Liver (tissue), 3 donors: Measurements from ENCODE around the gene PELI2.

ENCODE experiments used
- GABPA ChIP-seq, 2 donors: IDR thresholded peaks in 1 of 2; conservative IDR thresholded peaks in 1 of 2; 2 replicates each; pipeline ENCODE4 v1.6.1; 2016; ENCODE audit warnings: antibody characterized with exemption in 2 of 2, mild to moderate bottlenecking in 1 of 2, moderate library complexity in 1 of 2
- SP1 ChIP-seq: IDR thresholded peaks from 2 replicates; pipeline ENCODE4 v1.6.1; 2018; ENCODE audit warnings: antibody characterized with exemption, mild to moderate bottlenecking
- TAF1 ChIP-seq: conservative IDR thresholded peaks from 2 replicates; pipeline ENCODE4 v1.6.1; 2016; ENCODE audit warnings: antibody characterized with exemption, mild to moderate bottlenecking
- TF ChIP-seq, protein P1 (sequence below): fragments of 150-350 bp; IDR thresholded peaks from 2 replicates; pipeline ENCODE4 v1.5.1; 2017; ENCODE audit warnings: improper control_type of control experiment, low read depth, low read length; ENCODE audit not compliant: missing input control
- TF ChIP-seq, protein P2 (sequence below): IDR thresholded peaks from 2 replicates; pipeline ENCODE4 v1.6.1; 2016; ENCODE audit warnings: antibody characterized with exemption
- TF ChIP-seq, protein P3 (sequence below): IDR thresholded peaks from 2 replicates; pipeline ENCODE4 v1.6.1; 2016; ENCODE audit warnings: antibody characterized with exemption, mild to moderate bottlenecking
- TF ChIP-seq, protein P4 (sequence below): IDR thresholded peaks from 2 replicates; pipeline ENCODE4 v1.6.1; 2016; ENCODE audit warnings: antibody characterized with exemption
- donor health status: healthy.
- donor health status: healthy.

DNA sequence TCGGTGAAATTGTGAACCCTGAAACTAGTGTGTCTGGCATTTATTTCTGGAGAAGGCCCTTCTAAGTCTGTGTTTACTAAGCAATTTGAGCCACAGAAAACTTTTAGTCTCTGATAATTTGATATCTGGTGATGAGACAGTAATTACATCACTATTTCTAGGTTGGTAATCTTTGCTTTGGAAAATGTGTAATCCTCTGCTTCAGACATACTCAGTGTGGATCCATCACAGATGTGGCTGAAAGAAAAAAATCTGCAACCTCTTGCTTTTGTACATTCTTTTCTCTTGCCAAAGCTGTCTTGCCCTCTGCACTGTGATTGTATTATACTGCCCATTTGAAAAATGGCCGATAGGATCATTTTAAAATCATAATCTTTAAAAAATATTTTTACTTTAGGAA is 78.1 kb downstream of the PELI2 start:
- TF ChIP-seq, protein P1, sequence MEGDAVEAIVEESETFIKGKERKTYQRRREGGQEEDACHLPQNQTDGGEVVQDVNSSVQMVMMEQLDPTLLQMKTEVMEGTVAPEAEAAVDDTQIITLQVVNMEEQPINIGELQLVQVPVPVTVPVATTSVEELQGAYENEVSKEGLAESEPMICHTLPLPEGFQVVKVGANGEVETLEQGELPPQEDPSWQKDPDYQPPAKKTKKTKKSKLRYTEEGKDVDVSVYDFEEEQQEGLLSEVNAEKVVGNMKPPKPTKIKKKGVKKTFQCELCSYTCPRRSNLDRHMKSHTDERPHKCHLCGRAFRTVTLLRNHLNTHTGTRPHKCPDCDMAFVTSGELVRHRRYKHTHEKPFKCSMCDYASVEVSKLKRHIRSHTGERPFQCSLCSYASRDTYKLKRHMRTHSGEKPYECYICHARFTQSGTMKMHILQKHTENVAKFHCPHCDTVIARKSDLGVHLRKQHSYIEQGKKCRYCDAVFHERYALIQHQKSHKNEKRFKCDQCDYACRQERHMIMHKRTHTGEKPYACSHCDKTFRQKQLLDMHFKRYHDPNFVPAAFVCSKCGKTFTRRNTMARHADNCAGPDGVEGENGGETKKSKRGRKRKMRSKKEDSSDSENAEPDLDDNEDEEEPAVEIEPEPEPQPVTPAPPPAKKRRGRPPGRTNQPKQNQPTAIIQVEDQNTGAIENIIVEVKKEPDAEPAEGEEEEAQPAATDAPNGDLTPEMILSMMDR: no peak
- TF ChIP-seq SP1 (no peak), GABPA (IDR thresholded peaks at IDR 0.05 in 1 of 2, conservative IDR thresholded peaks at IDR 0.05 in 1 of 2) (no peak), TAF1 (no peak)
- TF ChIP-seq, protein P2, sequence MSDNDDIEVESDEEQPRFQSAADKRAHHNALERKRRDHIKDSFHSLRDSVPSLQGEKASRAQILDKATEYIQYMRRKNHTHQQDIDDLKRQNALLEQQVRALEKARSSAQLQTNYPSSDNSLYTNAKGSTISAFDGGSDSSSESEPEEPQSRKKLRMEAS: no peak
- TF ChIP-seq, protein P3, sequence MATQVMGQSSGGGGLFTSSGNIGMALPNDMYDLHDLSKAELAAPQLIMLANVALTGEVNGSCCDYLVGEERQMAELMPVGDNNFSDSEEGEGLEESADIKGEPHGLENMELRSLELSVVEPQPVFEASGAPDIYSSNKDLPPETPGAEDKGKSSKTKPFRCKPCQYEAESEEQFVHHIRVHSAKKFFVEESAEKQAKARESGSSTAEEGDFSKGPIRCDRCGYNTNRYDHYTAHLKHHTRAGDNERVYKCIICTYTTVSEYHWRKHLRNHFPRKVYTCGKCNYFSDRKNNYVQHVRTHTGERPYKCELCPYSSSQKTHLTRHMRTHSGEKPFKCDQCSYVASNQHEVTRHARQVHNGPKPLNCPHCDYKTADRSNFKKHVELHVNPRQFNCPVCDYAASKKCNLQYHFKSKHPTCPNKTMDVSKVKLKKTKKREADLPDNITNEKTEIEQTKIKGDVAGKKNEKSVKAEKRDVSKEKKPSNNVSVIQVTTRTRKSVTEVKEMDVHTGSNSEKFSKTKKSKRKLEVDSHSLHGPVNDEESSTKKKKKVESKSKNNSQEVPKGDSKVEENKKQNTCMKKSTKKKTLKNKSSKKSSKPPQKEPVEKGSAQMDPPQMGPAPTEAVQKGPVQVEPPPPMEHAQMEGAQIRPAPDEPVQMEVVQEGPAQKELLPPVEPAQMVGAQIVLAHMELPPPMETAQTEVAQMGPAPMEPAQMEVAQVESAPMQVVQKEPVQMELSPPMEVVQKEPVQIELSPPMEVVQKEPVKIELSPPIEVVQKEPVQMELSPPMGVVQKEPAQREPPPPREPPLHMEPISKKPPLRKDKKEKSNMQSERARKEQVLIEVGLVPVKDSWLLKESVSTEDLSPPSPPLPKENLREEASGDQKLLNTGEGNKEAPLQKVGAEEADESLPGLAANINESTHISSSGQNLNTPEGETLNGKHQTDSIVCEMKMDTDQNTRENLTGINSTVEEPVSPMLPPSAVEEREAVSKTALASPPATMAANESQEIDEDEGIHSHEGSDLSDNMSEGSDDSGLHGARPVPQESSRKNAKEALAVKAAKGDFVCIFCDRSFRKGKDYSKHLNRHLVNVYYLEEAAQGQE: no peak
- TF ChIP-seq, protein P4, sequence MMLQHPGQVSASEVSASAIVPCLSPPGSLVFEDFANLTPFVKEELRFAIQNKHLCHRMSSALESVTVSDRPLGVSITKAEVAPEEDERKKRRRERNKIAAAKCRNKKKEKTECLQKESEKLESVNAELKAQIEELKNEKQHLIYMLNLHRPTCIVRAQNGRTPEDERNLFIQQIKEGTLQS: no peak
